ENCODE measurements around the gene EML2.
"Not testable (repeated sequence)": the region's sequence is repeated elsewhere in the genome, so short reads cannot be mapped to it uniquely, and the experiment has no call there.

Gene EML2

GRCh38 chr19:45638930-45639729, at the start of gene EML2:
Gene EML2 (minus strand): TSS chr19:45639397. CDS start chr19:45639376, 21 bp downstream.
- TF ChIP-seq ZFX (IDR thresholded peaks at IDR 0.05; ENCODE audit: borderline replicate concordance) (no peak), CTCF (IDR thresholded peaks at IDR 0.05) (peak; percentile 40; the same call in 1 of the 2 replicates)
- peak within 1 kb of the TSS; percentile 92 for H3K27ac ChIP-seq

- TF ChIP-seq ZFX (IDR thresholded peaks at IDR 0.05; ENCODE audit: borderline replicate concordance) (no peak), CTCF (IDR thresholded peaks at IDR 0.05) (no peak)
- no peak overlapping the region for H3K27ac ChIP-seq
Measured at GRCh38 chr19:45687599-45687998, 48.4 kb upstream of the EML2 start.

- H3K27ac ChIP-seq, result not testable (repeated sequence)
Measured at GRCh38 chr19:45685045-45685444, 45.8 kb upstream of the EML2 start.

GRCh38 chr19:45682908-45683307, 43.7 kb upstream of the EML2 start:
- no peak overlapping the region; the same call in 1 of the 2 replicates for H3K27ac ChIP-seq

GRCh38 chr19:45682117-45682516, 42.9 kb upstream of the EML2 start:
- TF ChIP-seq CTCF (IDR thresholded peaks at IDR 0.05), result no peak
- TF ChIP-seq ZFX (IDR thresholded peaks at IDR 0.05; ENCODE audit: borderline replicate concordance), result no peak
- H3K27ac ChIP-seq, result peak overlapping the region; percentile 58

More at GRCh38 chr19:45682908-45683307, 43.7 kb upstream of the EML2 start:
- TF ChIP-seq ZFX (IDR thresholded peaks at IDR 0.05; ENCODE audit: borderline replicate concordance) (no peak), CTCF (IDR thresholded peaks at IDR 0.05) (no peak)

- TF ChIP-seq CTCF (IDR thresholded peaks at IDR 0.05), result peak; percentile 98
- TF ChIP-seq ZFX (IDR thresholded peaks at IDR 0.05; ENCODE audit: borderline replicate concordance), result no peak
- H3K27ac ChIP-seq, result peak overlapping the region; percentile 58
Measured at GRCh38 chr19:45681391-45682015, 42.3 kb upstream of the EML2 start.

GRCh38 chr19:45677351-45678230, 38.4 kb upstream of the EML2 start:
- TF ChIP-seq CTCF (IDR thresholded peaks at IDR 0.05) (peak; percentile 10; the same call in 1 of the 2 replicates), ZFX (IDR thresholded peaks at IDR 0.05; ENCODE audit: borderline replicate concordance) (no peak)
- H3K27ac ChIP-seq, result peak overlapping the region; percentile 37; the same call in 1 of the 2 replicates

All from 22Rv1 (cell line).